HL-60 (cell line): ENCODE measurements around the gene CCSER1.
"Not testable (repeated sequence)": the region's sequence is repeated elsewhere in the genome, so short reads cannot be mapped to it uniquely, and the experiment has no call there.

Experiments
- DNase-seq, 2 experiments: peaks; one replicate each; pipeline ENCODE4 v3.0.0-alpha.2; 2010 to 2020; ENCODE audit warnings: low read depth in 1 of 2, low spot score in 1 of 2
- H3K27ac ChIP-seq: fragments of 250-450 bp; sonication (Bioruptor Pico); replicated peaks from 2 replicates; pipeline ENCODE4 v1.5.1; 2020; ENCODE audit warnings: mild to moderate bottlenecking, moderate library complexity
- H3K27me3 ChIP-seq: fragments of 250-450 bp; sonication (Bioruptor Pico); 2 replicates; pipeline ENCODE4 v1.5.1; 2021; ENCODE audit warnings: mild to moderate bottlenecking, moderate library complexity; ENCODE audit not compliant: insufficient read depth, poor library complexity, severe bottlenecking
- H3K4me3 ChIP-seq: replicated peaks from 2 replicates; pipeline ENCODE4 v1.5.1; 2011; ENCODE audit warnings: mild to moderate bottlenecking, control low read depth, low read length; ENCODE audit not compliant: insufficient read depth
- CTCF ChIP-seq: IDR thresholded peaks from one replicate; pipeline ENCODE4 v1.5.1; 2011; ENCODE audit warnings: low read length, control low read depth, inconsistent platforms; ENCODE audit not compliant: insufficient read depth
- GABPA ChIP-seq: IDR thresholded peaks from 2 replicates; pipeline ENCODE4 v1.6.1; 2012; ENCODE audit warnings: low read depth
- POLR2AphosphoS5 ChIP-seq: IDR thresholded peaks from 2 replicates; pipeline ENCODE4 v1.6.1; 2012; ENCODE audit warnings: low read depth
- SPI1 ChIP-seq: IDR thresholded peaks from 2 replicates; pipeline ENCODE4 v1.6.1; 2012; ENCODE audit warnings: low read depth, mild to moderate bottlenecking, borderline replicate concordance
- TF ChIP-seq, protein P1 (sequence below): IDR thresholded peaks from 2 replicates; pipeline ENCODE4 v1.6.1; 2012; ENCODE audit warnings: low read depth; ENCODE audit not compliant: insufficient replicate concordance

Gene CCSER1

DNA sequence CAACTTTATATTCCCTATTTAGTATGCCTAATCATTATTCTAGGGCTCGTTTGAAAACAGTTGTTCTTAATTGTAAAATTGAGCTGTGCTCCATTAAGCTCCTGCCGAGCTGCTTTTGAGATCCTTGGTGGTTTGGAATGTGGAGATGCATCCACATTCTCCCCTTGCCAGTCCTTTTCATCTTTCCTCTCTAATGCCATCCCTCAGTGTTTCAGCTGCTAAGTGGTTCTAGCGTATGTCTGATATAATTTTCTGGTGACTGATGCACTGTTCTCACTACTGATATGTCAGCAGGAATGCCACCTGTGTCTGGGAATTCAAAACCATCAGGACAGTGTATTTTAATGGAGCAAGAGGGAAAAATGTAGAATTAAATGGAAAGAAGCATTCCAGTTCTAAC lies 1085.0 kb downstream of the CCSER1 start:
- Histone ChIP-seq H3K4me3 (no peak overlapping the region), H3K27me3 (no peaks in the 10 kb centered on the region), H3K27ac (no peak overlapping the region)
- TF ChIP-seq POLR2AphosphoS5 (no peak), CTCF (no peak), SPI1 (no peak), GABPA (no peak)
- TF ChIP-seq, protein P1, sequence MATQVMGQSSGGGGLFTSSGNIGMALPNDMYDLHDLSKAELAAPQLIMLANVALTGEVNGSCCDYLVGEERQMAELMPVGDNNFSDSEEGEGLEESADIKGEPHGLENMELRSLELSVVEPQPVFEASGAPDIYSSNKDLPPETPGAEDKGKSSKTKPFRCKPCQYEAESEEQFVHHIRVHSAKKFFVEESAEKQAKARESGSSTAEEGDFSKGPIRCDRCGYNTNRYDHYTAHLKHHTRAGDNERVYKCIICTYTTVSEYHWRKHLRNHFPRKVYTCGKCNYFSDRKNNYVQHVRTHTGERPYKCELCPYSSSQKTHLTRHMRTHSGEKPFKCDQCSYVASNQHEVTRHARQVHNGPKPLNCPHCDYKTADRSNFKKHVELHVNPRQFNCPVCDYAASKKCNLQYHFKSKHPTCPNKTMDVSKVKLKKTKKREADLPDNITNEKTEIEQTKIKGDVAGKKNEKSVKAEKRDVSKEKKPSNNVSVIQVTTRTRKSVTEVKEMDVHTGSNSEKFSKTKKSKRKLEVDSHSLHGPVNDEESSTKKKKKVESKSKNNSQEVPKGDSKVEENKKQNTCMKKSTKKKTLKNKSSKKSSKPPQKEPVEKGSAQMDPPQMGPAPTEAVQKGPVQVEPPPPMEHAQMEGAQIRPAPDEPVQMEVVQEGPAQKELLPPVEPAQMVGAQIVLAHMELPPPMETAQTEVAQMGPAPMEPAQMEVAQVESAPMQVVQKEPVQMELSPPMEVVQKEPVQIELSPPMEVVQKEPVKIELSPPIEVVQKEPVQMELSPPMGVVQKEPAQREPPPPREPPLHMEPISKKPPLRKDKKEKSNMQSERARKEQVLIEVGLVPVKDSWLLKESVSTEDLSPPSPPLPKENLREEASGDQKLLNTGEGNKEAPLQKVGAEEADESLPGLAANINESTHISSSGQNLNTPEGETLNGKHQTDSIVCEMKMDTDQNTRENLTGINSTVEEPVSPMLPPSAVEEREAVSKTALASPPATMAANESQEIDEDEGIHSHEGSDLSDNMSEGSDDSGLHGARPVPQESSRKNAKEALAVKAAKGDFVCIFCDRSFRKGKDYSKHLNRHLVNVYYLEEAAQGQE: no peak
- DNase-seq: no peak

GRCh38 chr4:91217831-91218403 lies 1090.7 kb downstream of the CCSER1 start:
- DNase-seq, H3K27ac ChIP-seq, H3K4me3 ChIP-seq, H3K27me3 ChIP-seq: not testable (repeated sequence)

DNA sequence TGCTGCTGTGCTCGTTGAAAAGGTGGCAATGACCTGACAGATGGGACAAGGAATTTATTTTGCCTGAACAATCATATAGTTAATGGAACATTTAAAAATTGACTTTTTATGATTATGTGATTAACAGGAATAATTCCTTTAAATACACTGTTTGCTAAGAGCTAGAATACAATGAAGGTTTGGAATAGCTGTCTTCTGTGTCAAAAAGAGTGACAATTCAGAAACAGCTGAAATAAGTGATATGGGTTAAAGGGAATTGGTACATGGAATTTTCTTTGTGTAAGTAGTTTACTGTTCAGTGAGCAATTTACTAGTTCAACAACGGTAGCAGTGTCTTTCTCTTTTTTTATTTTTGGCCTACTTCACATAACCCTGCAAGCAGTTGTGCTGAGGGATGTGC lies 1093.1 kb downstream of the CCSER1 start:
- TF ChIP-seq GABPA (no peak), POLR2AphosphoS5 (no peak), SPI1 (no peak), CTCF (no peak)
- TF ChIP-seq, protein P1: no peak
- no peak overlapping the region for H3K4me3 ChIP-seq
- no peak for DNase-seq
- no peaks in the 10 kb centered on the region for H3K27me3 ChIP-seq
- no peak overlapping the region for H3K27ac ChIP-seq

DNA sequence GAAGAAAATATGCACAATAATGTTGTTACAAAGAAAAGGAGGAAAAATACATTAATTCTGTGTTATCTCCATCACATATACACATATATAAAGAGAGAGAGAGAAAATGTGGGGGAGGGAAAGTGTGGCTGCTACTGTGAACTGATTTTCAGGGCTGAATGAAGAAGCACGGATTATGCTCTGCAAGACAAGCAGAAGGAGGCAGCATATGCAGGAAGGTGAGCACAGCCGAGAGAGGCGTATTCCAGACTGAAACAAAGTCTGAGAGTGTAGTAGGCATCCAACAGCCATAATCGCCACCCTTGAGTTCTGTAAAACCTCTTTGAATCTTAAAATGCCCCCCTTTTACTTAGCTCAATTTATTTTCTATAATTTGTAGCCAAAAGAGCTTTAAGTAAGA lies 1094.8 kb downstream of the CCSER1 start:
- TF ChIP-seq POLR2AphosphoS5 (no peak), GABPA (no peak), SPI1 (no peak), CTCF (no peak)
- TF ChIP-seq, protein P1: no peak
- no peak overlapping the region for H3K27ac ChIP-seq
- no peak for DNase-seq
- no peaks in the 10 kb centered on the region for H3K27me3 ChIP-seq
- no peak overlapping the region for H3K4me3 ChIP-seq
